ENCODE data around the gene BCL6B. TPM values are rescaled to one million over a fixed set of nuclear protein-coding genes. Genes with fewer than 3 reads are reported as not detected.

The BCL6B gene
- total RNA-seq, 6 donors from 2014 or later: 2.1 to 83.1 (median 9.4) TPM

- peaks cover 0 to 5% (median 0%) of the 10 kb centered on the region in 4 donors for H3K27me3 ChIP-seq
- WGBS, 2 donors: 89 to 90% methylated on average over 19 to 29 of the region's 29 CpGs
- peak overlapping the region in 3 of 4 donors; percentile 26 to 83 (median 55) for H3K27ac ChIP-seq
- H3K36me3 ChIP-seq: peaks cover 0 to 26% (median 0%) of the 10 kb centered on the region in 4 donors
- TF ChIP-seq POLR2AphosphoS5 (IDR thresholded peaks at IDR 0.05): no peak
- TF ChIP-seq, protein P1, sequence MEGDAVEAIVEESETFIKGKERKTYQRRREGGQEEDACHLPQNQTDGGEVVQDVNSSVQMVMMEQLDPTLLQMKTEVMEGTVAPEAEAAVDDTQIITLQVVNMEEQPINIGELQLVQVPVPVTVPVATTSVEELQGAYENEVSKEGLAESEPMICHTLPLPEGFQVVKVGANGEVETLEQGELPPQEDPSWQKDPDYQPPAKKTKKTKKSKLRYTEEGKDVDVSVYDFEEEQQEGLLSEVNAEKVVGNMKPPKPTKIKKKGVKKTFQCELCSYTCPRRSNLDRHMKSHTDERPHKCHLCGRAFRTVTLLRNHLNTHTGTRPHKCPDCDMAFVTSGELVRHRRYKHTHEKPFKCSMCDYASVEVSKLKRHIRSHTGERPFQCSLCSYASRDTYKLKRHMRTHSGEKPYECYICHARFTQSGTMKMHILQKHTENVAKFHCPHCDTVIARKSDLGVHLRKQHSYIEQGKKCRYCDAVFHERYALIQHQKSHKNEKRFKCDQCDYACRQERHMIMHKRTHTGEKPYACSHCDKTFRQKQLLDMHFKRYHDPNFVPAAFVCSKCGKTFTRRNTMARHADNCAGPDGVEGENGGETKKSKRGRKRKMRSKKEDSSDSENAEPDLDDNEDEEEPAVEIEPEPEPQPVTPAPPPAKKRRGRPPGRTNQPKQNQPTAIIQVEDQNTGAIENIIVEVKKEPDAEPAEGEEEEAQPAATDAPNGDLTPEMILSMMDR (IDR thresholded peaks at IDR 0.05): no peak
- TF ChIP-seq POLR2A (IDR thresholded peaks at IDR 0.05): no peak
- no peak for TF ChIP-seq EP300 (IDR thresholded peaks at IDR 0.05)
- peaks cover 35 to 65% (median 40%) of the 10 kb centered on the region in 4 donors for H3K4me1 ChIP-seq
- no peaks in the 10 kb centered on the region for H3K9me3 ChIP-seq
- H3K4me3 ChIP-seq: no peak overlapping the region
- DNase-seq (no peak), ATAC-seq (ENCODE audit: low FRiP score in 2 of 2) (no peak)
Measured at GRCh38 chr17:7026471-7027115, 3.7 kb downstream of the BCL6B start.

GRCh38 chr17:7027335-7027734 lies 4.5 kb downstream of the BCL6B start:
- ATAC-seq (ENCODE audit: low FRiP score in 2 of 2) (no peak), DNase-seq (peak in 1 of 2 donors; percentile 56)
- 83 to 90% methylated on average over 6 to 12 of the region's 13 CpGs for WGBS, 2 donors
- H3K27ac ChIP-seq: peak overlapping the region in 3 of 4 donors; percentile 21 to 83 (median 55)
- peaks cover 0 to 1% (median 0%) of the 10 kb centered on the region in 4 donors for H3K27me3 ChIP-seq
- peaks cover 28 to 57% (median 33%) of the 10 kb centered on the region in 4 donors for H3K4me1 ChIP-seq
- no peak overlapping the region for H3K4me3 ChIP-seq
- H3K9me3 ChIP-seq: no peaks in the 10 kb centered on the region
- TF ChIP-seq, protein P1 (IDR thresholded peaks at IDR 0.05): no peak
- TF ChIP-seq POLR2A (IDR thresholded peaks at IDR 0.05) (no peak), POLR2AphosphoS5 (IDR thresholded peaks at IDR 0.05) (no peak), EP300 (IDR thresholded peaks at IDR 0.05) (no peak)
- peaks cover 0 to 26% (median 0%) of the 10 kb centered on the region in 4 donors for H3K36me3 ChIP-seq

DNA sequence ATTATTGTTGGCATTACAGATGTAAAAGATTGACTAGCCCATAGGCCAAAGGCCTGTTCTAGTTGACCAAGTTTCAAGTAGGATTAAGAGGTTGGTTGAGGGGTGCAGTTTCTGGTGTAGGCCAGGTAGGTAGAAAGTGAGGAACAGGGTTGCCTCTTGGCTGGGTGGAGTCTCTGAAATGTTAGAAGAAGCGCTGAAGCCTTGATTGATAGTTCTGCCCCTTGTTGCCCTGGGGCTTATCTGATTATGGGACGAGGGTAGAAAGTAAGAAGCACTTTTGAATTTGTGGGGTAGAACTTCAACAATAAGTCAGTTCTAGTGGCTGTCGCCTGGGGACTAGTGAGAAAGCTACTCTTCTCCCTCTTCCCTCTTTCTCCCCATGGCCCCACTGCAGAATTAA lies 6.2 kb downstream of the BCL6B start:
- ATAC-seq (ENCODE audit: low FRiP score in 2 of 2): no peak
- Histone ChIP-seq H3K4me1 (peaks cover 18 to 42% (median 27%) of the 10 kb centered on the region in 4 donors), H3K36me3 (peaks cover 0 to 25% (median 0%) of the 10 kb centered on the region in 4 donors), H3K9me3 (no peaks in the 10 kb centered on the region), H3K4me3 (no peak overlapping the region), H3K27ac (peak overlapping the region; percentile 63 to 83 (median 72)), H3K27me3 (no peaks in the 10 kb centered on the region)
- DNase-seq: no peak
- no peak for TF ChIP-seq POLR2A (IDR thresholded peaks at IDR 0.05)
- no peak for TF ChIP-seq EP300 (IDR thresholded peaks at IDR 0.05)
- TF ChIP-seq POLR2AphosphoS5 (IDR thresholded peaks at IDR 0.05): no peak
- TF ChIP-seq, protein P1 (IDR thresholded peaks at IDR 0.05): no peak
- WGBS, 2 donors: 80 to 85% methylated on average over 3 of the region's 3 CpGs

GRCh38 chr17:7029659-7030058 lies 6.8 kb downstream of the BCL6B start:
- no peaks in the 10 kb centered on the region for H3K27me3 ChIP-seq
- H3K4me3 ChIP-seq: no peak overlapping the region
- peaks cover 22 to 42% (median 27%) of the 10 kb centered on the region in 4 donors for H3K4me1 ChIP-seq
- H3K27ac ChIP-seq: peak overlapping the region; percentile 63 to 83 (median 72)
- no peaks in the 10 kb centered on the region for H3K9me3 ChIP-seq
- WGBS, 2 donors: 40 to 60% methylated on average over 8 of the region's 8 CpGs
- peaks cover 0 to 19% (median 0%) of the 10 kb centered on the region in 4 donors for H3K36me3 ChIP-seq
- peak in 1 of 2 donors; percentile 59 for DNase-seq
- TF ChIP-seq, protein P1 (IDR thresholded peaks at IDR 0.05): no peak
- peak; percentile 77 for TF ChIP-seq POLR2AphosphoS5 (IDR thresholded peaks at IDR 0.05)
- peak in 3 of 4 donors; percentile 42 to 74 (median 68) for TF ChIP-seq EP300 (IDR thresholded peaks at IDR 0.05)
- peak in 1 of 4 donors; percentile 19 for TF ChIP-seq POLR2A (IDR thresholded peaks at IDR 0.05)
- ATAC-seq (ENCODE audit: low FRiP score in 2 of 2): no peak
